Measurements from ENCODE around the gene DDX23.

The DDX23 gene

DNA sequence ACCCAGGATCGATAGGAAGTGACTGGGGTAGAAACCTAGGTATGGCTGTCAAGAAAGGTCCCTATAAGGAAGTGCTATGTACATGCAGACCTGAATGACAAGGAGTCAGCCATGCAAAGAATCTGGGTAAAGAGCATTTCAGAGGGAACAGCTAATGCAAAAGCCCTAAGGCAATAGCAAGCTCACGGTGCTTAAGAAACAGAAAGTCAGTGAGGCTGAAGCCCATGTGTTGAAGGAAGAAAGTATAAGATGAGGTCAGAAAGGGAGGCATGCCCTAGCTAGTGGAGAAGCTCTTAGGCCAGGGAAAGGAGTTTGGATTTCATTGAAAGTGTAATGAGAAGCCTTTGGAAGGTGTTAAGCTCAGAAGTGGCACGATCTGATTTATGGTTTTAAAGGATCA is 57.1 kb downstream of the DDX23 start:
- no peak for DNase-seq

DNA sequence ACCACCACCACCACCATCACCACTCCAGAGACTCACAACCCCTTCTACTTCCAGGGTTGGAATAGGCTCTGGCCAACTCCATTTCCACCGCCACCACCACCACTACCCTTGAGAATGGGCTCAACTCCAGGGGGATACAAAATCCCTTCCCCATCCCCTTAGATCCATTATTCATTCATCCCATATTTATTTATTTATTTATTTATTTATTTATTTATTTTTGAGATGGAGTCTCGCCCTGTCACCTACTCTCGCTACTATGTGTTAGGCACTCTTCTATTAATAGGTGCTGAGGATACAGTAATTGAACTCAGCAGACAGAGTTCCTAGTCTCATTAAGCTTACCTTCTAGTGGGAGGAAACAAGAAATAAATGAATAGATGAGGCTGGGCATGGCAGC is 58.3 kb downstream of the DDX23 start:
- DNase-seq, result no peak

DNA sequence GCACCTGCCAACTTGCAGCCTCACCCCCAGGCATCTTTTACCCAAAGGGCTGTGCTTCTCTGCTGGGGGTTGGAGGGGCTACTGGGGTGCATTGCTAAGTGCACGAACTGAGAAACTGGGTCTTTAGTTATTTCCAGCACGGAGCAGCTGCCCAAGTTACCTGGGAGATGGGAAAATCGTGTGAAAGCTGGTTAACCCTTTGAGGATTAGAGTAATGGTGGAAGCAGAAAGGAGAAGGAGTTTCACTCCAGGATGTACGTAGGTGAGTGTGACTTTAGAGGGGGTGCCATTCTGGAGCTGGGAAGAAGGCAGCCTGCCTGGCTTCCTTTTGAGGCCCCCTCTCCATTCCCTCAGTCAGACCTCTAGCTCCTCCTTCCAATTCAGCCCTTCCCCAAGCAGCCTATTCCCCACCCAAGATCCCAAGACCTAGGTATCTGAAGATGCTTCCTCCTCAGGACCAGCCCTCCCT is 62.1 kb downstream of the DDX23 start:
- DNase-seq, result no peak

DNA sequence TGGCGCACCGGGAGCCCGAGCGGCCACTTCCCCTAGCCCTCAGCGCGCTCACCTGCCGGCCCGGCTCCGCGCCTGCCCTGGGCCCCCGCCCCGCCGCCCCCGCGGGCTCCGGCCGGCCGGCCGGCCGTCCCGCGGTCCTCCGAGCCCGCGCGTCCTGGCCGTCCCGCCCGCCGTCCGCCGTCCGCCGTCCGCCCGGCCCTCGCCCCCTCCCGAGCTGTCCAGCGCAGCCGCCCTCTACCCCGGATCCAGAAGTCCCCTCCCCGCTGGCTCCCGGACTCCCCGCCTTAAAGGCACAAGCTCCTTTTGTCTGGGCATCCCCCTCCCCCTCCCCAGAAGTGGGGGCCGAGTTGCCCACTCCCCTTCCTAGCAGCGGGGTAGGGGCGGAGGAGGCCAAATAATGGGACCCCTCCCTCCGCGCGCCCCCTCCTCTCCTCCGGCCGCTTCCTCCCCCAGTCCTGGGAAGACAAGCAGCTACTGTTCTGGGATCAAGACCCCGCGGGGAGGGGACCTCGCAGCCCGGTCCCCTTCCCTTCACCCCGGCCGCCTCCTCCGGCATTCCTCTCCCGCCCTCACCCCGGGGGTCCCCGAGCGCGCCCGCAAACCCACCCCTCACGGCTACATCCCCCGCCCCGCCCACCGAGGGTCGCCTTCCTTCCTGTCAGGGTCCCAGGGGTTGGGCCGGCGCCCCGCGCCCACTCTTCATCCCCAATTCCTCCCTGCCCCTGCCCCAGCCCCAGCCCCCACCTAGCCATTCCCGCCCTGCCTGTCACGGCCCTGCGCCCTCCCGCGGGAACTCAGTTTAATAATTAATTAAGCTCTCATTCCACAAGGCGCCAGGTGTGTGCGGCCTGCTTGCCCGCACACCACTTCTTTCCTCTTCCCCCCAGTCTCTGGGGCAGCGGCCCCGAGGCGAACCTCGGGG is 62.8 kb downstream of the DDX23 start, which contains the start of gene ADCY6:
ADCY6 (minus strand) TSS at position 236 of the 922 bp plus-strand sequence. CDS start 5,655 bp downstream, outside the sequence.
- DNase-seq, result no peak

DNA sequence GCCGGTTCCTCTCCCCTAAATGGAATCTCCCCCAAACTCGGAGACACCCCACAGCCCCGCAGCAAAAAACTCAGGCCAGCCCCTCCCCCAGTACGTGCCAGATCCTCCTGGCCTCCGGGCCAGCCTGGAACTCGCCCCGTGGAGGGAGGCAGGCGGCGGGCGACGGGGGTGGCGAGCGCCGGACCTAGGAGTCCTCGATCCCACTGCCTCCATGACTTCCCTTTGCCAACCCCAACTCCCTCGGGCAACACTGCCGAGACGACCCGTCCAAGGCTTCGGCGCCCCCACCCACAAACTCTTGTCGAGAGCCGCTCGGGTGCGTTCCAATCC is 63.5 kb downstream of the DDX23 start:
- no peak for DNase-seq

DNA sequence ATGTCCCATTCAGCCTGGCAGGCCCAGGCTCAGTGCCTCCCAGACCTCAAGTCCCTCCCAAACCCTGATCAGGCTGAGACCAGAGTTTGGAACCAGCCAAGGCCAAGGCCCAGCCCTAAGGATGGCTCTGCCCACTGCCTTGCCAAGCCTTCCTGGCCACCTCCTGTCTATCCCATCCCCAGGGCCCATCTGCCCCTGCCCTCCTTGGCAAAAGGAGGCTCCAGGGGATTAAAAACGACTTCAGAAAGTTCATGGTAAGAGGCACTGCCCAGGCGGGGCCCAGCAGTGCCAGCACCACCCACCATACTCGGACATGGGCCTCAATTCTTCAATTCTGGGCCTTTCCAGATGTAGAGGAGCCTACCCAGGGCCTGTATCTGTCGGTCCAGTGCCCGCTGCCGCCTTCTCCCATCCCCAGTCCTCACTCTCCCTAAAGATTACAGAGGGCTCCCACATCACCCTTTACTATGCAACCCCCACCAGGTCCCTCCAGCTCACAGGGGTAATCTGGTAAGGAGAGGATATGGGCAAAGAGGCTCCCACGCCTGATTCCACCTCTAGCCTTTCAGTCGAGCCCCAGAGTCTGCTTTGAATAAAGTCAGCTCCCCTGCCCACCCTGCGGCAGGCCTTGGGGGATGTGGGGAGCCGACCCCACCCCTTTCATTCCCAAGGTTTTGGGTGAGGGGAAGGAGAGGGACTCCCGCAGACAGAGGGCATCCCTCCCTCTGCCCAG is 64.0 kb downstream of the DDX23 start:
- DNase-seq, result no peak

DNA sequence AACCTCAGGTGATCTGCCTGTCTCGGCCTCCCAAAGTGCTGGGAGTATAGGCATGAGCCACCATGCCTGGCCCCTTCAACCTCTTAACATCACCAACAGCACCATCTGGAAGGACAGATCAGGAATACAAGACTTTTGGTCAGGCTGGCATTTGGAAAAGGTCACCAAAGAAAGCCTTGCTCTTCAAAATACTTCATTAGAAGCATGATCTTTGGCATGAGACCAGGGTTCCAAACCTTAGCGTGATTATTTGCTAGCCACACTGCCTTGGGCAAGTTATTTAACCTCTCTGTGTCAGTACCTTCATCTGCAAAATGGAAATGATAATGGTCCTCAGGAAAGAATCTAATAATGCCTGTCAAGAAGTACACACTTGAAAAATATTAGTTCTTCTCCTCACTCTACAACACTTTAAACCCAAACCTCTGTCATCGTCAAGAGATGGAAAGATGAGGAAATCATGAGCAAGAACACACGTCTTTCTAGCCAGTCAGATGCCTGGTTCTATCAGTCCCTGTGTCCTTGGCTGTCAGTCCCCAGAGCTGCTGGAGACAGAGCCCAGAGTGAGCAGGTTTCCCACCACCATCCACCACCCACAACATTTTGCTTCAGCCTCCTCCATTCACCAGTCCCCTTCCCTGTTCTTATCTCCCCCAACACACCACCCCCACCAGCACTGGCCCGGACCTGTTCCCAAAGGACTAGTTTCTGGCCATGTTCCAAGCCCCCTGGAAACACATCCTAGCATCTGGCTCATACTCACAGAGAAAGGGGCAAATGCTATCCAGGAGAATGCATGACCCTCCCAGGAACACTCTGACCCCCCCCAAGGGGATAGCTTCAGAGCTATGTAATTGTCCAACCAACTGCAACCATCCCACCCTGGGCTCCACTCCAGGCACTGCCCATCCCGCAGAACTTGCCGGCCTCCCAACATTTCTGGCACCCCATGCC is 65.1 kb downstream of the DDX23 start:
- no peak for DNase-seq

DNA sequence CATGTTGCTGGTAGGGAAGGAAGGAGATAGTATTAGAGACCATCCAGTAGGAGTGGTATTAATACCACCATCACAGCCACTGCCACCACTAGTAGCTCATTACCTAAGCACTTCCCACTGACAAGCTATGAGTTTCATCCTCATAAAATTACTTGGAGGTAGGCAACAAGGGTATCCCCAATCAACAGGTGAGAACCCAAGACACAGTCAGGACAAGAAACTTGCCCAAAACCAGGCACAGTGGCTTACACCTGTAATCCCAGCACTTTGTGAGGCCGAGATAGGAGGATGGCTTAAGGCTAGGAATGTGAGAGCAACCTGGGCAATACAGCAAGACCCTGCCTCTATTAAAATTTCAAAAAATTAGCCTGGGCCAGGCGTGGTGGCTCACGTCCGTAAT is 68.5 kb downstream of the DDX23 start:
- DNase-seq, result no peak

DNA sequence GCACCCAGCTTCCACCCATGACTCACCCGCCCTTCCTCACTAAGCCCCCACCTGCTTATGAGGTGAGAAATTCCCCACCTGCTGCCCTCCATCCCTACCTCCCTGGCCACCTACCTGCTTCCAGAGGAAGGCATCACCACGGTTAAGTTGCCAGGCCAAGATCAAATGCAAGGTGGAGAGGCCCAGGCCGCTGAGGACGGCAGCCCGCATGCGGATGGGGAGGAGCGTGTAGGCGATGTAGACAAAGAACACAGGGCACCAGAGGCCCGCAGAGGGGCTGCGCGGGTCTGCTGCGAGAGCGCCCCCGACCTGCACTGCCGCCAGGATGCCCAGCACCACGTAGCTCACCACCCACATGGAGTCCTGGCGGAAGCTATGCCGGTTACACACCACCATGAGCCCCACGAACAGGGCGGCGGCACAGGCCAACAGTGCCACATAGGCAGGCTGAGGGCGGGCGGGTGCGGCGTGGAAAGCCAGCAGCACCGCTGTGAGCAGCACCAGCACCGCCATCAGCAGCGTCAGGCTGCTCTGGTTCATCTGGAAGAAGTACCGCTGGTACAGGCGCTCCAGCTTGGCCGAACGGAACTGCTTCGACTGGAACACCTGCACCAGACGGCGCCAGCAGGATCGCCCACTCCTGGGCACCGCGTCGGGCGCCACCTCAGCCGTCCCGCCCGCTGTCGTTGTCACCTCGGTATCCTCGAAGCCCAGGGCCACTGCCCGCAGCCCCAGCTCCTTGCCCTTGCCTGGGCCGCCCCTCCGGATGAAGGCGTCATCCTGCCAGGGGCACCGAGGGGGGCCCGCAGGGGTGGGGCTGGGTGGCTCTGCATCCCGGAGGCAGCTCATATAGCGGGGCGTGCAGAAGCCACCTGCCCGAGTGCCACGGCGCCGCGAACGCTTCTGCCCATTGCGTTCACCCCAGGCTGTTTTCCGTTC is 69.2 kb downstream of the DDX23 start:
- DNase-seq, result no peak

DNA sequence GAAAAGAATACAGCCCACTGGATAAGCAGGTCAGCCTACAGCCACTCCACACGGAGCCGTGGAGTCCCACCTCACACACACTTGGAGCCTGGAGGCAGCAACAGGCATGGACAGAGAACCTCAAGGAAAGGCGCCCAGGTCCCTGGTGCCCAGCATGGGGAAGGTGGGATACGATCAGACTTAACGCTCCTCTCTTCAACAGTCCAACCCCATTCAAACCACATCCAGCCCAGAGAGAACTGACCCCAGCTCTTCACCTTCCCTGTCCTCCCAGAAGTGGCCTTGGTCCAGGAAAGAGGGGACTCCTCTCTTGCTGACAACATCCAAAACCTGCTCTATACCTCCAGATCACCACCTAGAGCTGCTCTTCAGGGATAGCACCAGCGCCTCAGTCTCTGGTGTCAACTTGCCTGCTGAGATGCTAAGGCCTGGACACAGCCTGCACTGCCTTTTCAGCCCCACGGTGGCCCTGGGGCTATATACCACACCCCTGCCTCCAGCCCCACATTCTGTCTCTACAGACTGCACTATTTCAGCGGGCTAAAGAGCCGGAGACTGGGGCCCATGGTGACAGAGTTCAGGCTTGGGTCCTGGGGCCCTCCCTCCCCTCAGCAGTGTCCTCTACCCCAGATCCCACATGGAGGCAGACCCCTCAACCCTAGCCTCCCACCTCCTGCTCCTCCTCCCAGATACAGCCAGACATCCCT is 70.1 kb downstream of the DDX23 start:
- no peak for DNase-seq

DNA sequence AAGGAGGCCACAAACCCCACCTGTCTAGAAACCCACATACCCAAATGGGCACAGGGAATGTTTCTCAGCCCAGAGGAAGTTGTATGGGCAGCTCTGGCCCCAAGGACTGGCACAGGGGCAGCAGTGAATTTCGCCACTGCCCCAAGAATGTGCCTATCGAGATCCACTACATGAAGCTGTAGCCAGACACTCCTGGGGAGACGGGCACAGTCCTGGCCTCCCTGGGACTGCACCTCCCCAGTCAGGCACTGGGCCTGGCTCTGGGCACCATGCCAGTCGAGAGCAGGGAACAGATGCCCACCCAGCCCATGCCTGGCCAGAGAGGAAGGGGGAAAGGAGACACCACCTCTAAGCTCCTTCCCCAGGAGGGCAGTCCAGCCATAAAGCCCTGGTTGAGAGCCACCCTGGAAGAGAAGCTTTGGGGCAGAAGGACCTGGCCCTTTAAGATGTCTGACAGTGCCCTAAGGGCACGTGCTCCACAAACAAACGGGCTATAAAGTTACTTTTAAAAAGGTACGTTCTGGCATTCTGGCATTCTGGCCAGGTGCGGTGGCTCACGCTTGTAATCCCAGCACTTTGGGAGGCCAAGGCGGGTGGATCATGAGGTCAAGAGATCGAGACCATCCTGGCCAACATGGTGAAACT is 71.5 kb downstream of the DDX23 start:
- DNase-seq, result no peak

DNA sequence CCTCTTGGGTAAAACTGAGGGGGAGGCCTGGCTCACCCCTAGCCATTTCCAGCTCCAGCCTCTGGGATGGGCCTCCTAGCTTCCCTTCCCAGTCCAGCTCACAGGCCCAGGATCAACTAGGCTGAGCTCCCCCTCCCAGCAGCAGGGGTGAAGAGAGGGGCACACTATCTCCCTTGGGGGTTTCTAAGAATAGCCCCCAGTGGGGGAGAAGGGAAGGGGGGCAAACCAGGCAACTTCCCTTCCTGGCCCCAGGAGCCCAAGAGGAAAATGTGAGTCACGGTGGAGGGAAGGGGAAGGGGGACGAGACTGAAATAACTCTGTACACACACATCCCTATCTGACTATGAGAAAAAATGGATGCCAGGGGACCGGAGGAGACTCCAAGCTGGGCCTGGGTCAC is 72.1 kb downstream of the DDX23 start:
- no peak for DNase-seq
